HepG2 (cell line): Measurements from ENCODE around the gene NR1I2. TPM values are rescaled to one million over a fixed set of nuclear protein-coding genes. Genes with fewer than 3 reads are reported as not detected.
A peak's percentile ranks its signal among the peaks of the same experiment; 100 is the strongest.

Experiments
- CEBPG ChIP-seq: IDR thresholded peaks from 2 replicates; pipeline ENCODE4 v1.6.1; 2016
- FOXA1 ChIP-seq, 2 experiments: fragments of 450-650 bp in 1 of 2; sonication (generic) in 1 of 2; formaldehyde crosslinking in 1 of 2; IDR thresholded peaks; 2 replicates each; pipeline versions ENCODE4 v1.4.0 to v1.6.1; 2016 to 2020; ENCODE audit warnings: missing genetic modification reagents in 1 of 2
- GATA4 ChIP-seq: sonication (generic); IDR thresholded peaks from 2 replicates; pipeline ENCODE4 v1.6.1; 2016; ENCODE audit warnings: antibody characterized with exemption, low read depth, borderline replicate concordance
- GATAD1 ChIP-seq: IDR thresholded peaks from 2 replicates; pipeline ENCODE4 v1.6.1; 2016; ENCODE audit warnings: missing genetic modification reagents, missing compliant biosample characterization
- GTF2F1 ChIP-seq: fragments of 150-350 bp; IDR thresholded peaks from 2 replicates; pipeline ENCODE4 v1.6.1; 2014; ENCODE audit warnings: low read length
- HDAC2 ChIP-seq: sonication (generic); formaldehyde crosslinking; IDR thresholded peaks from 2 replicates; pipeline ENCODE4 v1.4.0; 2020; ENCODE audit warnings: missing genetic modification reagents
- ISL2 ChIP-seq: sonication (generic); formaldehyde crosslinking; IDR thresholded peaks from 2 replicates; pipeline ENCODE4 v1.5.0; 2020; ENCODE audit warnings: missing genetic modification reagents
- MAFF ChIP-seq: IDR thresholded peaks from 2 replicates; pipeline ENCODE4 v1.6.1; 2011; ENCODE audit warnings: low read depth, low read length, improper control_type of control experiment
- MXD4 ChIP-seq: IDR thresholded peaks from 2 replicates; pipeline ENCODE4 v1.6.1; 2016; ENCODE audit warnings: mild to moderate bottlenecking, missing biosample characterization, missing genetic modification reagents
- MYNN ChIP-seq: sonication (generic); formaldehyde crosslinking; IDR thresholded peaks from 2 replicates; pipeline ENCODE4 v1.4.0; 2020; ENCODE audit warnings: mild to moderate bottlenecking, low read depth, missing genetic modification reagents
- ZBTB8A ChIP-seq: sonication (generic); formaldehyde crosslinking; IDR thresholded peaks from 2 replicates; pipeline ENCODE4 v1.4.0; 2020; ENCODE audit warnings: mild to moderate bottlenecking, low read depth, missing genetic modification reagents, borderline replicate concordance
- ZC3H13 ChIP-seq: sonication (generic); formaldehyde crosslinking; IDR thresholded peaks from 2 replicates; pipeline ENCODE4 v1.8.1; 2023; ENCODE audit warnings: mild to moderate bottlenecking, missing genetic modification reagents, moderate library complexity
- ZNF160 ChIP-seq: sonication (generic); formaldehyde crosslinking; IDR thresholded peaks from 2 replicates; pipeline ENCODE4 v1.8.0; 2022; ENCODE audit warnings: mild to moderate bottlenecking, inconsistent platforms, missing genetic modification reagents
- ZNF180 ChIP-seq: sonication (generic); formaldehyde crosslinking; IDR thresholded peaks from 2 replicates; pipeline ENCODE4 v1.4.0; 2020; ENCODE audit warnings: low read depth, missing genetic modification reagents, borderline replicate concordance
- ZNF234 ChIP-seq: sonication (generic); formaldehyde crosslinking; conservative IDR thresholded peaks from 2 replicates; pipeline ENCODE4 v1.5.1; 2020; ENCODE audit warnings: mild to moderate bottlenecking, missing genetic modification reagents
- ZNF30 ChIP-seq: sonication (generic); formaldehyde crosslinking; IDR thresholded peaks from 2 replicates; pipeline ENCODE4 v1.5.0; 2020; ENCODE audit warnings: mild to moderate bottlenecking, missing genetic modification reagents
- ZNF83 ChIP-seq: sonication (generic); formaldehyde crosslinking; IDR thresholded peaks from 2 replicates; pipeline ENCODE4 v1.4.0; 2020; ENCODE audit warnings: missing genetic modification reagents, mild to moderate bottlenecking, borderline replicate concordance
- polyA plus RNA-seq, 8 experiments: library from polyadenylated mRNA; depleted of rRNA in 3 of 8; stranded (reverse) in 7 of 8; unstranded in 1 of 8; fragments of >200 nt; fragmentation: Illumina TruSeq in 4 of 8; extraction: Trizol in 4 of 8; gene quantifications; 2 replicates each; pipeline versions ENCODE4 v1.2.1 to v1.2.3, GENCODE V29; 2011 to 2016; ENCODE audit warnings: low read depth in 4 of 8, missing spikeins in 1 of 8, mixed read lengths in 1 of 8; ENCODE audit not compliant: insufficient read depth in 1 of 8
- total RNA-seq, 5 experiments: library from RNA; depleted of rRNA; stranded (reverse); fragments of >200 nt; fragmentation: Illumina TruSeq; extraction: Trizol; gene quantifications; 2 replicates each; pipeline ENCODE4 v1.2.3, GENCODE V29; 2016; ENCODE audit warnings: low read depth in 1 of 5
- TF ChIP-seq, protein P1 (sequence below): sonication (generic); formaldehyde crosslinking; IDR thresholded peaks from 2 replicates; pipeline ENCODE4 v1.4.0; 2020; ENCODE audit warnings: missing genetic modification reagents, borderline replicate concordance
- TF ChIP-seq, protein P2 (sequence below): sonication (generic); formaldehyde crosslinking; IDR thresholded peaks from 2 replicates; pipeline ENCODE4 v1.5.1; 2020; ENCODE audit warnings: missing genetic modification reagents, mild to moderate bottlenecking, borderline replicate concordance
- TF ChIP-seq, protein P3 (sequence below): sonication (generic); formaldehyde crosslinking; IDR thresholded peaks from 2 replicates; pipeline ENCODE4 v1.5.0; 2020; ENCODE audit warnings: mild to moderate bottlenecking, missing genetic modification reagents
- TF ChIP-seq, protein P4 (sequence below): sonication (generic); formaldehyde crosslinking; IDR thresholded peaks from 2 replicates; pipeline ENCODE4 v1.4.0; 2020; ENCODE audit warnings: missing genetic modification reagents

The NR1I2 gene
- total and polyA plus RNA-seq, 2 of the 13 experiments (the other 11 are each of a cell fraction or from before 2014, with no cell fraction given), result 8.8 to 13.4 TPM

DNA sequence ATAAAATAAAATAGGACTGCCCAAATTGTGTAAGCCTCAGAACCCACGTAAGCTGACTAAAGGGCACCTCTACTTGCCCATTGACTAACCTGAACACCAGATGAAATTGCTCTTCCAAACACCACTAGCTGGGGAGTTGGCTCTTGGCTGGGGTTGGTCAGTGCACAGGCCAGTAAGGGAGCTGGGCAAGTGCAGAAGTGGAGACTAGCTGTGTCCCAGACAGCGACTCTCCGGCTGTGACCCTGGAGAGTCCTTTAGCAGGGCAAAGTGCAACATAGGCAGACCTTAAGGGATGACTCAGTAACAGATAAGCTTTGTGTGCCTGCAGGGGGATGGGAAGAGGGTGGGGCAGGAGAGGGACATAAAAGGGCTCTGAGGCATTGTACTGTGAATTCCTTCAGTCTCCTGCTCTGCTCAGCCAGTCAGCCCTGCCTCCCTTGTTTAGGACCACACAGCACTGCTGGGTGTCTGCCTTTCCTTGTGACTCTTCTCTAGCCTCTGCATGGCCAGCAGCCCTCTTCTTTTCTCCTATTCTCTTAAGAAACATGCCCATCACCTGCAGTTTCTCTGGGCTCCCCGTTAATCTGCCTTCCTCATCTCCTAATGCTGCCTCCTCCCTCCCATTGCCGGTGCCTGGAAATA, 13.2 kb downstream of the NR1I2 start (continued):
- TF ChIP-seq, protein P1, sequence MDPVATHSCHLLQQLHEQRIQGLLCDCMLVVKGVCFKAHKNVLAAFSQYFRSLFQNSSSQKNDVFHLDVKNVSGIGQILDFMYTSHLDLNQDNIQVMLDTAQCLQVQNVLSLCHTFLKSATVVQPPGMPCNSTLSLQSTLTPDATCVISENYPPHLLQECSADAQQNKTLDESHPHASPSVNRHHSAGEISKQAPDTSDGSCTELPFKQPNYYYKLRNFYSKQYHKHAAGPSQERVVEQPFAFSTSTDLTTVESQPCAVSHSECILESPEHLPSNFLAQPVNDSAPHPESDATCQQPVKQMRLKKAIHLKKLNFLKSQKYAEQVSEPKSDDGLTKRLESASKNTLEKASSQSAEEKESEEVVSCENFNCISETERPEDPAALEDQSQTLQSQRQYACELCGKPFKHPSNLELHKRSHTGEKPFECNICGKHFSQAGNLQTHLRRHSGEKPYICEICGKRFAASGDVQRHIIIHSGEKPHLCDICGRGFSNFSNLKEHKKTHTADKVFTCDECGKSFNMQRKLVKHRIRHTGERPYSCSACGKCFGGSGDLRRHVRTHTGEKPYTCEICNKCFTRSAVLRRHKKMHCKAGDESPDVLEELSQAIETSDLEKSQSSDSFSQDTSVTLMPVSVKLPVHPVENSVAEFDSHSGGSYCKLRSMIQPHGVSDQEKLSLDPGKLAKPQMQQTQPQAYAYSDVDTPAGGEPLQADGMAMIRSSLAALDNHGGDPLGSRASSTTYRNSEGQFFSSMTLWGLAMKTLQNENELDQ (CRISPR knock-in tag), result no peak
- TF ChIP-seq HDAC2 (CRISPR knock-in tag), result peak; percentile 91
- TF ChIP-seq ZNF30, result no peak
- TF ChIP-seq ZNF160, result peak; percentile 62; the same call in 1 of the 2 replicates
- peak; percentile 55; the same call in 1 of the 2 replicates for TF ChIP-seq GATA4
- no peak for TF ChIP-seq ZC3H13 (CRISPR knock-in tag)
- TF ChIP-seq ZBTB8A (CRISPR knock-in tag), result no peak
- TF ChIP-seq MYNN, result no peak
- no peak for TF ChIP-seq ZNF83 (CRISPR knock-in tag)
- TF ChIP-seq GATAD1 (CRISPR knock-in tag), result peak; percentile 55
- TF ChIP-seq MAFF, result peak; percentile 78
- TF ChIP-seq ZNF234 (CRISPR knock-in tag), result no peak
- peak; percentile 82 for TF ChIP-seq ISL2 (CRISPR knock-in tag)
- TF ChIP-seq, protein P2, sequence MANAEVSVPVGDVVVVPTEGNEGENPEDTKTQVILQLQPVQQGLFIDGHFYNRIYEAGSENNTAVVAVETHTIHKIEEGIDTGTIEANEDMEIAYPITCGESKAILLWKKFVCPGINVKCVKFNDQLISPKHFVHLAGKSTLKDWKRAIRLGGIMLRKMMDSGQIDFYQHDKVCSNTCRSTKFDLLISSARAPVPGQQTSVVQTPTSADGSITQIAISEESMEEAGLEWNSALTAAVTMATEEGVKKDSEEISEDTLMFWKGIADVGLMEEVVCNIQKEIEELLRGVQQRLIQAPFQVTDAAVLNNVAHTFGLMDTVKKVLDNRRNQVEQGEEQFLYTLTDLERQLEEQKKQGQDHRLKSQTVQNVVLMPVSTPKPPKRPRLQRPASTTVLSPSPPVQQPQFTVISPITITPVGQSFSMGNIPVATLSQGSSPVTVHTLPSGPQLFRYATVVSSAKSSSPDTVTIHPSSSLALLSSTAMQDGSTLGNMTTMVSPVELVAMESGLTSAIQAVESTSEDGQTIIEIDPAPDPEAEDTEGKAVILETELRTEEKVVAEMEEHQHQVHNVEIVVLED (CRISPR knock-in tag), result no peak
- TF ChIP-seq, protein P3, sequence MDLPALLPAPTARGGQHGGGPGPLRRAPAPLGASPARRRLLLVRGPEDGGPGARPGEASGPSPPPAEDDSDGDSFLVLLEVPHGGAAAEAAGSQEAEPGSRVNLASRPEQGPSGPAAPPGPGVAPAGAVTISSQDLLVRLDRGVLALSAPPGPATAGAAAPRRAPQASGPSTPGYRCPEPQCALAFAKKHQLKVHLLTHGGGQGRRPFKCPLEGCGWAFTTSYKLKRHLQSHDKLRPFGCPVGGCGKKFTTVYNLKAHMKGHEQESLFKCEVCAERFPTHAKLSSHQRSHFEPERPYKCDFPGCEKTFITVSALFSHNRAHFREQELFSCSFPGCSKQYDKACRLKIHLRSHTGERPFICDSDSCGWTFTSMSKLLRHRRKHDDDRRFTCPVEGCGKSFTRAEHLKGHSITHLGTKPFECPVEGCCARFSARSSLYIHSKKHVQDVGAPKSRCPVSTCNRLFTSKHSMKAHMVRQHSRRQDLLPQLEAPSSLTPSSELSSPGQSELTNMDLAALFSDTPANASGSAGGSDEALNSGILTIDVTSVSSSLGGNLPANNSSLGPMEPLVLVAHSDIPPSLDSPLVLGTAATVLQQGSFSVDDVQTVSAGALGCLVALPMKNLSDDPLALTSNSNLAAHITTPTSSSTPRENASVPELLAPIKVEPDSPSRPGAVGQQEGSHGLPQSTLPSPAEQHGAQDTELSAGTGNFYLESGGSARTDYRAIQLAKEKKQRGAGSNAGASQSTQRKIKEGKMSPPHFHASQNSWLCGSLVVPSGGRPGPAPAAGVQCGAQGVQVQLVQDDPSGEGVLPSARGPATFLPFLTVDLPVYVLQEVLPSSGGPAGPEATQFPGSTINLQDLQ (CRISPR knock-in tag), result no peak
- no peak for TF ChIP-seq FOXA1 (IDR thresholded peaks at IDR 0.05)
- TF ChIP-seq FOXA1 (CRISPR knock-in tag; IDR thresholded peaks at IDR 0.05), result peak; percentile 60
- 0 out of 2 replicates have a peak, but pooled peaks have one; percentile 30 for TF ChIP-seq MXD4 (CRISPR knock-in tag)
- TF ChIP-seq CEBPG (CRISPR knock-in tag), result peak; percentile 26; the same call in 1 of the 2 replicates
- no peak for TF ChIP-seq GTF2F1
- TF ChIP-seq ZNF180, result 0 out of 2 replicates have a peak, but pooled peaks have one; percentile 23
- TF ChIP-seq, protein P4, sequence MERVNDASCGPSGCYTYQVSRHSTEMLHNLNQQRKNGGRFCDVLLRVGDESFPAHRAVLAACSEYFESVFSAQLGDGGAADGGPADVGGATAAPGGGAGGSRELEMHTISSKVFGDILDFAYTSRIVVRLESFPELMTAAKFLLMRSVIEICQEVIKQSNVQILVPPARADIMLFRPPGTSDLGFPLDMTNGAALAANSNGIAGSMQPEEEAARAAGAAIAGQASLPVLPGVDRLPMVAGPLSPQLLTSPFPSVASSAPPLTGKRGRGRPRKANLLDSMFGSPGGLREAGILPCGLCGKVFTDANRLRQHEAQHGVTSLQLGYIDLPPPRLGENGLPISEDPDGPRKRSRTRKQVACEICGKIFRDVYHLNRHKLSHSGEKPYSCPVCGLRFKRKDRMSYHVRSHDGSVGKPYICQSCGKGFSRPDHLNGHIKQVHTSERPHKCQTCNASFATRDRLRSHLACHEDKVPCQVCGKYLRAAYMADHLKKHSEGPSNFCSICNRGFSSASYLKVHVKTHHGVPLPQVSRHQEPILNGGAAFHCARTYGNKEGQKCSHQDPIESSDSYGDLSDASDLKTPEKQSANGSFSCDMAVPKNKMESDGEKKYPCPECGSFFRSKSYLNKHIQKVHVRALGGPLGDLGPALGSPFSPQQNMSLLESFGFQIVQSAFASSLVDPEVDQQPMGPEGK (CRISPR knock-in tag), result peak; percentile 75
